Epithelial cell of esophagus (primary cell): ENCODE measurements around the gene AGBL3.
"Not testable (repeated sequence)": the region's sequence is repeated elsewhere in the genome, so short reads cannot be mapped to it uniquely, and the experiment has no call there.

ENCODE experiments used
- DNase-seq: peaks from one replicate; pipeline ENCODE4 v3.0.0; 2010; ENCODE audit warnings: low read depth
- H3K4me3 ChIP-seq: 2 replicates; pipeline ENCODE4 v1.5.1; 2011; ENCODE audit warnings: mild to moderate bottlenecking, low read length, control low read depth
- CTCF ChIP-seq: IDR thresholded peaks from 2 replicates; pipeline ENCODE4 v1.5.1; 2011; ENCODE audit warnings: low read depth, mild to moderate bottlenecking, low read length, control low read depth, inconsistent platforms; ENCODE audit not compliant: insufficient read depth; ENCODE audit errors: missing control alignments

Gene AGBL3

GRCh38 chr7:135102372-135102771, 116.1 kb downstream of the AGBL3 start:
- no peak for DNase-seq
- TF ChIP-seq CTCF: no peak
- H3K4me3 ChIP-seq: no peak overlapping the region

GRCh38 chr7:135109562-135109961, 123.3 kb downstream of the AGBL3 start:
- H3K4me3 ChIP-seq: no peak overlapping the region
- TF ChIP-seq CTCF: no peak
- no peak for DNase-seq

- H3K4me3 ChIP-seq: no peak overlapping the region
- no peak for DNase-seq
- no peak for TF ChIP-seq CTCF
These were observed 123.7 kb downstream of the AGBL3 start for GRCh38 chr7:135109976-135110375.

GRCh38 chr7:135111379-135111778, 125.1 kb downstream of the AGBL3 start:
- H3K4me3 ChIP-seq: no peak overlapping the region
- DNase-seq: no peak
- TF ChIP-seq CTCF: no peak

GRCh38 chr7:135114622-135115021, 128.3 kb downstream of the AGBL3 start:
- no peak for DNase-seq
- TF ChIP-seq CTCF: no peak
- no peak overlapping the region for H3K4me3 ChIP-seq

- DNase-seq: no peak
- TF ChIP-seq CTCF: no peak
- no peak overlapping the region for H3K4me3 ChIP-seq
These were observed 130.8 kb downstream of the AGBL3 start for GRCh38 chr7:135117096-135117495.

GRCh38 chr7:135121868-135122267, 135.6 kb downstream of the AGBL3 start:
- no peak for TF ChIP-seq CTCF
- H3K4me3 ChIP-seq: no peak overlapping the region
- no peak for DNase-seq

- H3K4me3 ChIP-seq, DNase-seq: not testable (repeated sequence)
These were observed 138.3 kb downstream of the AGBL3 start for GRCh38 chr7:135124631-135125030.
